Hematopoietic multipotent progenitor cell treated with erythropoietin and hydrocortisone succinate and interleukin-3 and kit ligand, for 6 days (in vitro differentiated cells): Measurements from ENCODE around the gene FBN2.
A peak's percentile ranks its signal among the peaks of the same experiment; 100 is the strongest.

Experiments
- DNase-seq: peaks from one replicate; pipeline ENCODE4 v3.0.0-alpha.2; 2015

Gene FBN2

GRCh38 chr5:128290152-128290858, 247.7 kb downstream of the FBN2 start:
- DNase-seq, result no peak

GRCh38 chr5:128287740-128288139, 250.3 kb downstream of the FBN2 start:
- no peak for DNase-seq

- no peak for DNase-seq
These were observed 253.8 kb downstream of the FBN2 start for GRCh38 chr5:128284236-128284635.

GRCh38 chr5:128279345-128279744, 258.7 kb downstream of the FBN2 start:
- DNase-seq, result no peak

GRCh38 chr5:128276537-128277216, 261.4 kb downstream of the FBN2 start:
- DNase-seq, result no peak

GRCh38 chr5:128274441-128274840, 263.6 kb downstream of the FBN2 start:
- no peak for DNase-seq

GRCh38 chr5:128273736-128274135, 264.3 kb downstream of the FBN2 start:
- no peak for DNase-seq

GRCh38 chr5:128271859-128272464, 266.1 kb downstream of the FBN2 start:
- DNase-seq, result peak; percentile 4

GRCh38 chr5:128271071-128271470, 267.0 kb downstream of the FBN2 start:
- no peak for DNase-seq

- no peak for DNase-seq
These were observed 273.3 kb downstream of the FBN2 start for GRCh38 chr5:128264564-128265360.

- DNase-seq, result no peak
These were observed 274.7 kb downstream of the FBN2 start for GRCh38 chr5:128263357-128263756.

GRCh38 chr5:128262911-128263310, 275.1 kb downstream of the FBN2 start:
- DNase-seq, result no peak

- DNase-seq, result no peak
These were observed 278.4 kb downstream of the FBN2 start for GRCh38 chr5:128259607-128260021.

- no peak for DNase-seq
These were observed 279.7 kb downstream of the FBN2 start for GRCh38 chr5:128258372-128258771.

GRCh38 chr5:128257076-128257475, 281.0 kb downstream of the FBN2 start:
- DNase-seq, result no peak

- no peak for DNase-seq
These were observed 283.3 kb downstream of the FBN2 start for GRCh38 chr5:128254789-128255188.

- DNase-seq, result no peak
These were observed 284.2 kb downstream of the FBN2 start for GRCh38 chr5:128253880-128254279.

GRCh38 chr5:128253161-128253560, 284.9 kb downstream of the FBN2 start:
- DNase-seq, result no peak

GRCh38 chr5:128252756-128253155, 285.3 kb downstream of the FBN2 start:
- no peak for DNase-seq

- DNase-seq, result no peak
These were observed 285.8 kb downstream of the FBN2 start for GRCh38 chr5:128252196-128252595.

- no peak for DNase-seq
These were observed 292.1 kb downstream of the FBN2 start for GRCh38 chr5:128245974-128246373.

GRCh38 chr5:128243958-128244582, 294.0 kb downstream of the FBN2 start:
- no peak for DNase-seq
